MCF 10A (cell line): ENCODE measurements around the gene NKX2-1. TPM values are rescaled to one million over a fixed set of nuclear protein-coding genes. Genes with fewer than 3 reads are reported as not detected.

Experiments
- BruUV-seq: library from RNA; stranded (reverse); fragments of 400-500 nt; replicated peaks from 2 replicates; lab custom pipeline; 2021; lab: Mats Ljungman, UMichigan
- CTCF ChIA-PET: fragments of 300-600 bp; sonication (Branson Sonifier 250); formaldehyde crosslinking; extraction: SDS; loops from one replicate; lab custom pipeline; 2021; ENCODE audit warnings: antibody characterized with exemption, inconsistent platforms; lab: Yijun Ruan, JAX
- POLR2A ChIA-PET: fragments of 300-600, 350-650 bp; sonication (Branson Sonifier 250); formaldehyde crosslinking; extraction: SDS; loops from one replicate; lab custom pipeline; 2020; ENCODE audit warnings: antibody characterized with exemption, inconsistent platforms; lab: Yijun Ruan, JAX
- DNase-seq: peaks from one replicate; pipeline ENCODE4 v3.0.0-alpha.2; 2018; ENCODE audit not compliant: unreplicated experiment
- H3K27ac Mint-ChIP-seq: one replicate; pipeline ENCODE4 v1.8.0; 2022; ENCODE audit warnings: mild to moderate bottlenecking, low read depth, mixed read lengths; ENCODE audit not compliant: unreplicated experiment
- H3K27me3 Mint-ChIP-seq: one replicate; pipeline ENCODE4 v1.8.0; 2022; ENCODE audit warnings: mixed read lengths; ENCODE audit not compliant: insufficient read depth, unreplicated experiment
- H3K36me3 Mint-ChIP-seq: one replicate; pipeline ENCODE4 v1.8.0; 2022; ENCODE audit warnings: mild to moderate bottlenecking, moderate library complexity, mixed read lengths; ENCODE audit not compliant: insufficient read depth, unreplicated experiment
- H3K4me1 Mint-ChIP-seq: one replicate; pipeline ENCODE4 v1.8.0; 2022; ENCODE audit warnings: mixed read lengths; ENCODE audit not compliant: insufficient read depth, unreplicated experiment
- H3K4me3 Mint-ChIP-seq: one replicate; pipeline ENCODE4 v1.8.0; 2022; ENCODE audit warnings: mild to moderate bottlenecking, moderate library complexity, mixed read lengths; ENCODE audit not compliant: unreplicated experiment
- H3K9me3 Mint-ChIP-seq: one replicate; pipeline ENCODE4 v1.8.0; 2022; ENCODE audit warnings: mixed read lengths; ENCODE audit not compliant: unreplicated experiment
- CTCF ChIP-seq: fragments of 200-600 bp; IDR thresholded peaks from one replicate; pipeline ENCODE4 v1.8.0; 2022; ENCODE audit warnings: antibody characterized with exemption, mild to moderate bottlenecking; ENCODE audit not compliant: unreplicated experiment
- intact Hi-C: fragments of 100-400 bp; cut with micrococcal nuclease; formaldehyde crosslinking; loops from 2 replicates; pipeline ENCODE4 v1.14.1; 2022
- total RNA-seq: library from RNA; stranded (reverse); gene quantifications from 2 replicates; pipeline ENCODE4 v1.2.3, GENCODE V29; 2022

The NKX2-1 gene
- total RNA-seq, 1 experiment from 2014 or later: not detected

- intact Hi-C loops: no loop called here
- ChIA-PET POLR2A (no interaction called here), CTCF (interaction anchor here (0.6 kb wide), 1 partner anchor 397 kb away, joined by 3 read pairs; no protein-coding TSS in a partner anchor)
- H3K9me3 Mint-ChIP-seq: no peaks in the 10 kb centered on the region
- no peak overlapping the region for H3K4me3 Mint-ChIP-seq
- H3K36me3 Mint-ChIP-seq: no peaks in the 10 kb centered on the region
- no peak overlapping the region for H3K27ac Mint-ChIP-seq
- no TSS peak for BruUV-seq
- H3K27me3 Mint-ChIP-seq: peaks cover 94% of the 10 kb centered on the region
- TF ChIP-seq CTCF: no peak
- no peaks in the 10 kb centered on the region for H3K4me1 Mint-ChIP-seq
- no peak for DNase-seq
Observed at GRCh38 chr14:36510078-36510799, 9.8 kb downstream of the NKX2-1 start.

- Mint-ChIP-seq H3K4me3 (no peak overlapping the region), H3K27ac (no peak overlapping the region), H3K27me3 (peaks cover 99% of the 10 kb centered on the region), H3K36me3 (no peaks in the 10 kb centered on the region), H3K4me1 (no peaks in the 10 kb centered on the region), H3K9me3 (no peaks in the 10 kb centered on the region)
- ChIA-PET CTCF (interaction anchor here (0.6 to 1.2 kb wide), 4 partner anchors 17 to 438 kb away, joined by 3 to 4 read pairs (median 4); no protein-coding TSS in a partner anchor), POLR2A (interaction anchor here (0.6 kb wide), 1 partner anchor 203 kb away, joined by 4 read pairs; no protein-coding TSS in a partner anchor)
- no TSS peak for BruUV-seq
- TF ChIP-seq CTCF: no peak
- intact Hi-C loops: no loop called here
- DNase-seq: no peak
Observed at GRCh38 chr14:36509069-36509917, 10.7 kb downstream of the NKX2-1 start.

GRCh38 chr14:36508418-36509068, 11.5 kb downstream of the NKX2-1 start:
- TF ChIP-seq CTCF: no peak
- ChIA-PET CTCF (interaction anchor here (1.0 to 1.2 kb wide), 3 partner anchors 18 to 437 kb away, joined by 3 to 4 read pairs (median 4); no protein-coding TSS in a partner anchor), POLR2A (interaction anchor here (0.6 kb wide), 1 partner anchor 204 kb away, joined by 4 read pairs; no protein-coding TSS in a partner anchor)
- Mint-ChIP-seq H3K27me3 (peaks cover 99% of the 10 kb centered on the region), H3K36me3 (no peaks in the 10 kb centered on the region), H3K9me3 (no peaks in the 10 kb centered on the region), H3K4me1 (no peaks in the 10 kb centered on the region), H3K27ac (no peak overlapping the region), H3K4me3 (no peak overlapping the region)
- no TSS peak for BruUV-seq
- no peak for DNase-seq
- intact Hi-C loops: no loop called here
